HG03575 (cell line): ENCODE results near the gene EIF4E1B.

Experiments
- ATAC-seq: cut with Tn5 transposase; IDR thresholded peaks from one replicate; pipeline ENCODE4 v1.9.1; 2021; ENCODE audit not compliant: unreplicated experiment, insufficient number of reproducible peaks, low FRiP score; ENCODE audit errors: extremely low read depth

Gene EIF4E1B

GRCh38 chr5:176624142-176624541 is 6.3 kb upstream of the EIF4E1B start:
- no peak for ATAC-seq

- ATAC-seq: no peak
Observed at GRCh38 chr5:176624938-176625337, 5.5 kb upstream of the EIF4E1B start.

GRCh38 chr5:176625512-176625911 is 5.0 kb upstream of the EIF4E1B start:
- ATAC-seq: no peak

GRCh38 chr5:176625966-176626875 is 4.3 kb upstream of the EIF4E1B start:
- no peak for ATAC-seq

GRCh38 chr5:176626876-176627236 is 3.6 kb upstream of the EIF4E1B start:
- ATAC-seq: no peak

GRCh38 chr5:176627582-176627981 is 2.9 kb upstream of the EIF4E1B start:
- no peak for ATAC-seq

GRCh38 chr5:176628406-176629228 is 1.9 kb upstream of the EIF4E1B start:
- ATAC-seq: no peak

- ATAC-seq: no peak
Observed at GRCh38 chr5:176629317-176629852, 1.1 kb upstream of the EIF4E1B start.

- no peak for ATAC-seq
Observed at GRCh38 chr5:176630681-176631222, 277 bp downstream of the EIF4E1B start.

GRCh38 chr5:176631383-176632200 is 1.1 kb downstream of the EIF4E1B start:
- ATAC-seq: no peak

GRCh38 chr5:176632745-176633144 is 2.3 kb downstream of the EIF4E1B start:
- no peak for ATAC-seq

GRCh38 chr5:176633598-176633997 is 3.1 kb downstream of the EIF4E1B start:
- no peak for ATAC-seq

GRCh38 chr5:176636426-176636825 is 6.0 kb downstream of the EIF4E1B start:
- ATAC-seq: no peak

GRCh38 chr5:176637556-176637955 is 7.1 kb downstream of the EIF4E1B start:
- no peak for ATAC-seq

- ATAC-seq: no peak
Observed at GRCh38 chr5:176638437-176638836, 8.0 kb downstream of the EIF4E1B start.

GRCh38 chr5:176639208-176639607 is 8.7 kb downstream of the EIF4E1B start:
- ATAC-seq: no peak

- no peak for ATAC-seq
Observed at GRCh38 chr5:176639981-176640380, 9.5 kb downstream of the EIF4E1B start.

- no peak for ATAC-seq
Observed at GRCh38 chr5:176640616-176641015, 10.1 kb downstream of the EIF4E1B start.
